GM21515 (cell line): ENCODE measurements around the gene TIAL1.
"Not testable (repeated sequence)": the region's sequence is repeated elsewhere in the genome, so short reads cannot be mapped to it uniquely, and the experiment has no call there.

Source experiments
- ATAC-seq: cut with Tn5 transposase; IDR thresholded peaks from one replicate; pipeline ENCODE4 v1.9.1; 2021; ENCODE audit not compliant: unreplicated experiment

TIAL1 gene

DNA sequence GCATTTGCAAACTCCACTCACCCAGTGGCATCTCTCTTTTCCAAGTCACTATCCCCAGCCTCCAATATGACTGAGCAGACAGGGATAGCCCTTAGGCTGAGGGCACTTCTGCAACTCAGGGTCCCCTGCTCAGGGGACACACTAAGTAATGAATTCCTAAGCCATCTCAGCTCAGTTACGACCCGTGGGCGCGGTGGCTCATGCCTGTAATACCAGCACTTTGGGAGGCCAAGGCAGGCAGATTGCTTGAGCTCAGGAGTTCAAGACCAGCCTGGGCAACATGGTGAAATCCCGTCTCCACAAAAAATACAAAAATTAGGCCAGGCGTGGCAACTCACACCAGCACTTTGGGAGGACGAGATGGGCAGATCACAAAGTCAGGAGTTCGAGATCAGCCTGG, 64.5 kb downstream of the TIAL1 start:
- ATAC-seq = not testable (repeated sequence)

DNA sequence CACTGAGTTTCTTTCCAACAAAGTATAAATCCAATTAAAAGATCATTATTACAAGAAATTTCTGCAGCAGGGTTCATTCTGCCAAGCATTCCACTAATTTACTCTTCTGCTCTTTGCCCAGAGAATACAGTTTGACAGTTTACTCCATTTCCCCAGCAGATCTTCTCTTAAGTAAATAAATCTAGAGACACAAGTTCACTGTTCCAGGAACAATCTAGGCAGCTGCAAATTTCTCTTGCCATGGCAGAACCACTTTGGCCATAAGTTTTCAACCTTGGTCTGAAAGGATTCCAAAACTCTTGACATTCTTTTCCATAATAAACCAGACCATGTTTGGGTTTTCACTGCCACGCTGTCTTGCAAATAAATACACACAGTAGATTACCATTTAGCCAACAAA, 65.7 kb downstream of the TIAL1 start:
- ATAC-seq = no peak

- not testable (repeated sequence) for ATAC-seq
Measured at GRCh38 chr10:119528663-119529237, 68.0 kb downstream of the TIAL1 start.

DNA sequence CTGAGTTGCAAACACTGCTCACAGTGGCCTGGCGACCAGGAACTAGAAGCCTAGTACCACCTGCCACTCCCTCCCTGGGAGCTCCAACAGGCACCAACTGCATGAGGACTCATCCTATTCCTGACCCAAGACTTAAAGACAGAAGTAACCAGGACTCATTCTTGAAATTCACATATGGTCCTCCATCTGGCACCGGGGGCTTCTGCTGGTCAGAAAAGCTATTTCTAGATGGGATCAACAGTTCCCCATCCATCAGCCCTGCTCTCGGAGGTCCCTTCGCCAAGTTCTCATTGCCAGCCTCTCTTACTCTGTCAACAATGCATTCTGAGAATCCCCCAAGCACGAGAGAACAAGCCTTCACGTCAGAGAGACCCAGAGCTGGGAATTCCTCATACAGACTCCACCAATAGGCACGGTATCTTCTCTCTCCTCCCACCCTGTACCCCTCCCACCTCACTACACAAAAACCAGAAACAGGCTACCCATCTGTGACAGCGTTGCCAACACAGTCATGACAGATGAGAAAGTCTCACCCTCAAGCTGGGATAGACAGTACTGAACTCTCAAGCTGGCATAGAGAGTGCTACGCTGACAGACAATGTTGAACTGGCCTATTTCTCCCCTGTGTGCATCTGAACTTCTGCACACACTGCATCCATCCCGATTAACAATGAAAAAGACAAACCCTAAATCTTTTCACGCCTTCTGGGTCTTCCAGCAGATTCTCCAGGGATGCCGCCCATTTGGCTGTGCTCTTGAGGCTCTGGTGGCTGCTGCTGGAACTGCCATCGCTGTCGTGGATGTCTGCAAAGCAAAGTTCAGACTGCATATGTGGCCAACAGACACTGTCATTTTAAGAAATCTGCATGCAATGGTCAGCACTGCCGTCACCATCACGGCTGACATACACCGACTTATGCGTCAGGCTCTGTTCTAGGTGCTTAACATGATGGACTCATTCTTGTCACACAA, 69.9 kb downstream of the TIAL1 start:
- ATAC-seq = no peak

- no peak for ATAC-seq
Measured at GRCh38 chr10:119526149-119526548, 70.6 kb downstream of the TIAL1 start.

DNA sequence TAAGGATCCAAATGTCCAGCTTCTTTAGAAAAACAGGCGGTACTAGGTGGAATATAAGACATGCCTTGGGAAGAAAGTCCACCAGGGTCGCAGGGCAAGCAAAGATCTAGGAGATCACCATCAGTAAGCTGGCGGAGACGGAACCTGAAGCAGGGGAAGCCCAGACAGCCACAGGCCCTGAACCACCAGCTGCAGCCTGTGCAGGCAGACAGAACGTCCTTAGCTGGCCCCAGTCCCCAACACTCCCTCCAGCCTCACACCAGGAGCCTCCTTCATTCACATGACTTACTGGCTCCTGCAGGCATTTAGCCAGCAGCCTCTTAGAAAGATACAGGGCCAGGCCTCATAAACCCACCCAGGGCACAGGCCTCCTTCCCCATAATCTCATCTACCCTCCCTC, 71.6 kb downstream of the TIAL1 start:
- no peak for ATAC-seq

- no peak for ATAC-seq
Measured at GRCh38 chr10:119524720-119525070, 72.1 kb downstream of the TIAL1 start.

- no peak for ATAC-seq
Measured at GRCh38 chr10:119523895-119524719, 72.7 kb downstream of the TIAL1 start.
